Endothelial cell of umbilical vein (primary cell): ENCODE measurements around the gene TET2. TPM values are rescaled to one million over a fixed set of nuclear protein-coding genes. Genes with fewer than 3 reads are reported as not detected.

Source experiments
- BruUV-seq: library from RNA; stranded (reverse); fragments of 400-500 nt; replicated peaks from 2 replicates; lab custom pipeline; 2021; lab: Mats Ljungman, UMichigan
- CTCF ChIA-PET: fragments of 300-600, 350-600 bp; sonication (Branson Sonifier 250); formaldehyde crosslinking; loops from one replicate; lab custom pipeline; 2021; ENCODE audit warnings: antibody characterized with exemption, inconsistent platforms; lab: Charles Lee
- POLR2A ChIA-PET: fragments of 300-600, 350-600 bp; sonication (Branson Sonifier 250); formaldehyde crosslinking; loops from one replicate; lab custom pipeline; 2021; ENCODE audit warnings: antibody characterized with exemption, inconsistent platforms; lab: Charles Lee
- DNase-seq: peaks from one replicate; pipeline ENCODE4 v3.0.0-alpha.2; 2011; ENCODE audit warnings: low read depth, low spot score
- FAIRE-seq: peaks from 2 replicates; lab custom pipeline; 2011; peaks lifted over from hg19 to GRCh38; lab: Jason Lieb, UNC
- H2AFZ ChIP-seq: 2 replicates; pipeline ENCODE4 v1.6.0; 2012; ENCODE audit warnings: low read depth, low read length, control low read depth, inconsistent platforms
- H3K27ac ChIP-seq: 2 replicates; pipeline ENCODE4 v1.5.1; 2011; ENCODE audit warnings: low read depth, mild to moderate bottlenecking, control low read depth, low read length, moderate library complexity; ENCODE audit not compliant: insufficient read depth
- H3K27me3 ChIP-seq, 2 experiments: 2 replicates each; pipeline versions ENCODE4 v1.6.0 to v1.6.1; 2011; ENCODE audit warnings: low read length in 2 of 2, mixed read lengths in 1 of 2; ENCODE audit not compliant: control insufficient read depth in 2 of 2, insufficient read depth in 2 of 2
- H3K36me3 ChIP-seq, 2 experiments: 2 replicates in 1 of 2; 3 replicates in 1 of 2; pipeline ENCODE4 v1.5.1; 2011; ENCODE audit warnings: low read length in 2 of 2, mild to moderate bottlenecking in 1 of 2, moderate library complexity in 1 of 2; ENCODE audit not compliant: control insufficient read depth in 2 of 2, insufficient read depth in 2 of 2; ENCODE audit errors: extremely low read depth in 1 of 2
- H3K4me1 ChIP-seq: 3 replicates; pipeline ENCODE4 v1.5.1; 2011; ENCODE audit warnings: mild to moderate bottlenecking, low read length; ENCODE audit not compliant: control insufficient read depth, insufficient read depth; ENCODE audit errors: extremely low read depth
- H3K4me2 ChIP-seq: 2 replicates; pipeline ENCODE4 v1.6.1; 2011; ENCODE audit warnings: low read length, control low read depth, mixed read lengths; ENCODE audit not compliant: insufficient read depth
- H3K4me3 ChIP-seq, 3 experiments: fragments of 200-600 bp in 1 of 3; sonication (generic), shearing (Covaris generic) in 1 of 3; replicated peaks in 1 of 3; 2 replicates each; pipeline ENCODE4 v1.5.1; 2011 to 2016; ENCODE audit warnings: control low read depth in 3 of 3, low read length in 3 of 3, mild to moderate bottlenecking in 2 of 3, inconsistent platforms in 1 of 3, low read depth in 1 of 3, moderate library complexity in 1 of 3; ENCODE audit not compliant: insufficient read depth in 1 of 3
- H3K79me2 ChIP-seq: 2 replicates; pipeline ENCODE4 v1.6.0; 2012; ENCODE audit warnings: low read length, inconsistent platforms; ENCODE audit not compliant: control insufficient read depth, insufficient read depth
- H3K9ac ChIP-seq: replicated peaks from 2 replicates; pipeline ENCODE3; 2011; ENCODE audit warnings: low read length, control low read depth; ENCODE audit not compliant: insufficient read depth; ENCODE audit errors: extremely low read depth
- H3K9me1 ChIP-seq: replicated peaks from 3 replicates; pipeline ENCODE4 v1.6.0; 2011; ENCODE audit warnings: mild to moderate bottlenecking, low read length; ENCODE audit not compliant: control insufficient read depth, insufficient read depth; ENCODE audit errors: extremely low read depth
- H3K9me3 ChIP-seq: replicated peaks from 2 replicates; pipeline ENCODE4 v1.5.1; 2012; ENCODE audit warnings: low read length, inconsistent platforms; ENCODE audit not compliant: control insufficient read depth, insufficient read depth
- H4K20me1 ChIP-seq: replicated peaks from 2 replicates; pipeline ENCODE3; 2011; ENCODE audit warnings: mild to moderate bottlenecking, low read length; ENCODE audit not compliant: control insufficient read depth, insufficient read depth; ENCODE audit errors: extremely low read depth
- EZH2 ChIP-seq: IDR thresholded peaks from 2 replicates; pipeline ENCODE4 v1.6.1; 2012; ENCODE audit warnings: borderline replicate concordance, low read depth, mild to moderate bottlenecking, moderate library complexity, low read length, inconsistent platforms; ENCODE audit not compliant: severe bottlenecking
- FOS ChIP-seq: IDR thresholded peaks from 2 replicates; pipeline ENCODE4 v1.6.1; 2011; ENCODE audit warnings: mild to moderate bottlenecking, low read length, moderate library complexity, borderline replicate concordance; ENCODE audit not compliant: insufficient read depth
- GATA2 ChIP-seq: IDR thresholded peaks from 2 replicates; pipeline ENCODE4 v1.7.0; 2011; ENCODE audit warnings: low read depth, mild to moderate bottlenecking, moderate library complexity, mixed read lengths, low read length; ENCODE audit not compliant: insufficient read length, insufficient read depth
- JUN ChIP-seq: IDR thresholded peaks from 2 replicates; pipeline ENCODE4 v1.6.1; 2011; ENCODE audit warnings: borderline replicate concordance, low read depth; ENCODE audit not compliant: insufficient read length, insufficient read depth
- MYC ChIP-seq: IDR thresholded peaks from one replicate; pipeline ENCODE4 v1.6.1; 2011; ENCODE audit warnings: mild to moderate bottlenecking, low read depth, low read length
- POLR2A ChIP-seq: IDR thresholded peaks from 2 replicates; pipeline ENCODE4 v1.6.1; 2012; ENCODE audit warnings: low read depth, mild to moderate bottlenecking, control low read depth, low read length
- POLR2AphosphoS5 ChIP-seq: IDR thresholded peaks from 2 replicates; pipeline ENCODE4 v1.6.1; 2012; ENCODE audit warnings: low read depth, mild to moderate bottlenecking, control low read depth, low read length, moderate library complexity; ENCODE audit not compliant: insufficient read depth
- dilution Hi-C: fragments of 300-500 bp; cut with MboI; formaldehyde crosslinking; loops from one replicate; pipeline ENCODE4 v1.15.0; 2019; ENCODE audit warnings: low sequenced_read_pairs; ENCODE audit not compliant: extremely low pct_ligation_motif_present
- intact Hi-C: fragments of 100-400 bp; cut with micrococcal nuclease; formaldehyde crosslinking; loops from one replicate; pipeline ENCODE4 v1.10.0; 2022
- polyA plus RNA-seq, 4 experiments: library from polyadenylated mRNA; depleted of rRNA in 3 of 4; stranded (reverse) in 3 of 4; unstranded in 1 of 4; fragments of >200 nt; gene quantifications; 2 replicates each; pipeline versions ENCODE4 v1.2.1 to v1.2.3, GENCODE V29; 2011 to 2012; ENCODE audit warnings: missing spikeins in 1 of 4
- total RNA-seq: library from RNA; stranded (reverse); gene quantifications from 2 replicates; pipeline ENCODE4 v1.2.3, GENCODE V29; 2021
- TF ChIP-seq, protein P1 (sequence below), 2 donors: IDR thresholded peaks; 1 replicate in 1 of 2; 2 replicates in 1 of 2; pipeline ENCODE4 v1.5.1; 2011; ENCODE audit warnings: low read length in 2 of 2, mild to moderate bottlenecking in 2 of 2, moderate library complexity in 2 of 2, control low read depth in 1 of 2, inconsistent platforms in 1 of 2, low read depth in 1 of 2; ENCODE audit not compliant: insufficient read depth in 1 of 2; ENCODE audit errors: extremely low read depth in 1 of 2
- TF ChIP-seq, protein P2 (sequence below): IDR thresholded peaks from 2 replicates; pipeline ENCODE4 v1.6.1; 2011; ENCODE audit not compliant: insufficient read depth, insufficient read length

Gene TET2
- total and polyA plus RNA-seq, 2 donors (not counting 3 experiments of a cell fraction or from before 2014, with no cell fraction given) = 4.8 to 17.5 TPM

DNA sequence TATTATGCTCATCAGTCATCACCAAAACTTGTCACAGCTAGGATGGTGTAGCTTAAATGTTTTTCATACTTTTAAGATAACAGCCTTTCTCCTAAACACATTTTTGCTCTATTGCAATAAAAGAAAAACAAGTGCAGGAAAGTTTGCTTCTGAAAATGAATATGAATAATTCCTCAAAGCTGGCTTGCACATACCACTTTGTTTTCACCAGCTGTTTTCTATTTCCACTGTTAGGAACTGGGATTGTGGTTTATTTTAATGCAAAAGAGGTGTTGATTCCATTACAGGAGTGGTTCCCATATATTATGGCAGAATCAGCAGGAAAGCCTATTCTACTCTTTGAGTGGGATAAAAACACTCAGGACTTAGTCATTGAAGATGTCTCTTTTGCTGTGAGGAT lies 181.3 kb downstream of the TET2 start:
- FAIRE-seq = no peak
- Histone ChIP-seq H4K20me1 (no peaks in the 10 kb centered on the region), H3K36me3 (no peaks in the 10 kb centered on the region), H3K27ac (no peak overlapping the region), H2AFZ (no peak overlapping the region), H3K27me3 (no peaks in the 10 kb centered on the region), H3K9ac (no peak overlapping the region), H3K4me1 (no peaks in the 10 kb centered on the region), H3K4me2 (no peak overlapping the region), H3K4me3 (no peak overlapping the region), H3K9me1 (no peaks in the 10 kb centered on the region), H3K79me2 (no peaks in the 10 kb centered on the region), H3K9me3 (no peaks in the 10 kb centered on the region)
- no peak for TF ChIP-seq JUN
- TF ChIP-seq FOS = no peak
- TF ChIP-seq POLR2A = no peak
- TF ChIP-seq, protein P1, sequence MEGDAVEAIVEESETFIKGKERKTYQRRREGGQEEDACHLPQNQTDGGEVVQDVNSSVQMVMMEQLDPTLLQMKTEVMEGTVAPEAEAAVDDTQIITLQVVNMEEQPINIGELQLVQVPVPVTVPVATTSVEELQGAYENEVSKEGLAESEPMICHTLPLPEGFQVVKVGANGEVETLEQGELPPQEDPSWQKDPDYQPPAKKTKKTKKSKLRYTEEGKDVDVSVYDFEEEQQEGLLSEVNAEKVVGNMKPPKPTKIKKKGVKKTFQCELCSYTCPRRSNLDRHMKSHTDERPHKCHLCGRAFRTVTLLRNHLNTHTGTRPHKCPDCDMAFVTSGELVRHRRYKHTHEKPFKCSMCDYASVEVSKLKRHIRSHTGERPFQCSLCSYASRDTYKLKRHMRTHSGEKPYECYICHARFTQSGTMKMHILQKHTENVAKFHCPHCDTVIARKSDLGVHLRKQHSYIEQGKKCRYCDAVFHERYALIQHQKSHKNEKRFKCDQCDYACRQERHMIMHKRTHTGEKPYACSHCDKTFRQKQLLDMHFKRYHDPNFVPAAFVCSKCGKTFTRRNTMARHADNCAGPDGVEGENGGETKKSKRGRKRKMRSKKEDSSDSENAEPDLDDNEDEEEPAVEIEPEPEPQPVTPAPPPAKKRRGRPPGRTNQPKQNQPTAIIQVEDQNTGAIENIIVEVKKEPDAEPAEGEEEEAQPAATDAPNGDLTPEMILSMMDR (IDR thresholded peaks at IDR 0.05; ENCODE audit: extremely low read depth in 1 of 2, insufficient read depth in 1 of 2, low read depth in 1 of 2, low read length in 2 of 2) = no peak
- TF ChIP-seq GATA2 = no peak
- TF ChIP-seq, protein P2, sequence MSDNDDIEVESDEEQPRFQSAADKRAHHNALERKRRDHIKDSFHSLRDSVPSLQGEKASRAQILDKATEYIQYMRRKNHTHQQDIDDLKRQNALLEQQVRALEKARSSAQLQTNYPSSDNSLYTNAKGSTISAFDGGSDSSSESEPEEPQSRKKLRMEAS = no peak
- no peak for TF ChIP-seq POLR2AphosphoS5
- TF ChIP-seq EZH2 = no peak
- no peak for TF ChIP-seq MYC
- ChIA-PET CTCF (interaction anchor here (0.9 to 1.5 kb wide), 2 partner anchors 9 to 23 kb away, joined by 3 read pairs; no protein-coding TSS in a partner anchor), POLR2A (no interaction called here)
- BruUV-seq = no TSS peak
- intact Hi-C loops = no loop called here
- DNase-seq = no peak
- dilution Hi-C loops = no loop called here
